GM23248 (cell line): ENCODE data around the gene TRIM2. TPM values are rescaled to one million over a fixed set of nuclear protein-coding genes. Genes with fewer than 3 reads are reported as not detected.

Experiments
- DNase-seq: peaks from one replicate; pipeline ENCODE4 v3.0.0-alpha.2; 2015
- H2AFZ ChIP-seq: fragments of 200-600 bp; sonication (generic); 2 replicates; pipeline ENCODE4 v1.6.1; 2016; ENCODE audit warnings: antibody characterized with exemption
- H3F3A ChIP-seq: fragments of 200-600 bp; sonication (generic); 2 replicates; pipeline ENCODE4 v1.6.1; 2016; ENCODE audit warnings: mild to moderate bottlenecking, antibody characterized with exemption, mixed run types; ENCODE audit not compliant: insufficient read depth
- H3K27ac ChIP-seq: fragments of 200-600 bp; sonication (generic); 2 replicates; pipeline ENCODE4 v1.5.1; 2016; ENCODE audit warnings: mild to moderate bottlenecking
- H3K27me3 ChIP-seq: fragments of 200-600 bp; sonication (generic); replicated peaks from 2 replicates; pipeline ENCODE4 v1.6.1; 2016; ENCODE audit warnings: mild to moderate bottlenecking; ENCODE audit not compliant: insufficient read depth
- H3K36me3 ChIP-seq: fragments of 200-600 bp; sonication (generic); 2 replicates; pipeline ENCODE4 v1.6.1; 2016; ENCODE audit warnings: low read depth, mild to moderate bottlenecking
- H3K4me1 ChIP-seq: fragments of 200-600 bp; sonication (generic); 2 replicates; pipeline ENCODE4 v1.6.1; 2016; ENCODE audit warnings: mild to moderate bottlenecking; ENCODE audit not compliant: insufficient read depth
- H3K4me2 ChIP-seq: fragments of 200-600 bp; sonication (generic); one replicate; pipeline ENCODE4 v1.6.1; 2016; ENCODE audit warnings: mild to moderate bottlenecking; ENCODE audit not compliant: unreplicated experiment
- H3K4me3 ChIP-seq: fragments of 200-600 bp; sonication (generic); 2 replicates; pipeline ENCODE4 v1.5.1; 2016; ENCODE audit warnings: mild to moderate bottlenecking
- H3K79me2 ChIP-seq: fragments of 200-600 bp; sonication (generic); 2 replicates; pipeline ENCODE4 v1.6.1; 2016; ENCODE audit warnings: mild to moderate bottlenecking; ENCODE audit not compliant: insufficient read depth
- H3K9ac ChIP-seq: fragments of 200-600 bp; sonication (generic); 2 replicates; pipeline ENCODE4 v1.6.1; 2016; ENCODE audit warnings: mild to moderate bottlenecking
- H3K9me2 ChIP-seq: fragments of 200-600 bp; sonication (generic); 2 replicates; pipeline ENCODE4 v1.6.1; 2016; ENCODE audit warnings: mixed run types, mild to moderate bottlenecking, moderate library complexity; ENCODE audit not compliant: insufficient read depth
- H3K9me3 ChIP-seq: fragments of 200-600 bp; sonication (generic); one replicate; pipeline ENCODE4 v1.6.1; 2017; ENCODE audit warnings: low read depth
- H4K20me1 ChIP-seq: fragments of 200-600 bp; sonication (generic); 2 replicates; pipeline ENCODE4 v1.6.0; 2016; ENCODE audit not compliant: insufficient read depth
- EZH2 ChIP-seq: fragments of 200-600 bp; sonication (generic); IDR thresholded peaks from 2 replicates; pipeline ENCODE4 v1.6.1; 2018; ENCODE audit warnings: antibody characterized with exemption, mild to moderate bottlenecking; ENCODE audit not compliant: insufficient read depth, poor library complexity, severe bottlenecking
- EZH2phosphoT487 ChIP-seq: fragments of 200-600 bp; sonication (generic); IDR thresholded peaks from 2 replicates; pipeline ENCODE4 v1.6.1; 2018; ENCODE audit warnings: antibody characterized with exemption, moderate library complexity, mild to moderate bottlenecking, low read depth; ENCODE audit not compliant: insufficient read depth
- WGBS, 2 experiments: methylation state at CpG; one replicate each; pipeline ENCODE4 v1.1.6; 2015 to 2017; ENCODE audit warnings: low lambda C conversion rate in 2 of 2, low coverage in 1 of 2; ENCODE audit errors: missing lambda C conversion rate in 2 of 2; 5-methylcytosine and 5-hydroxymethylcytosine counted together
- in situ Hi-C: fragments of 300-500 bp; cut with MboI; formaldehyde crosslinking; loops from 2 replicates; pipeline ENCODE4 v1.15.0; 2020
- polyA plus RNA-seq: library from polyadenylated mRNA; unstranded; fragments of >200 nt; fragmentation: Nextera tagmentation; extraction: Ambion mirVana; gene quantifications from 2 replicates; pipeline ENCODE4 v1.2.1, GENCODE V29; 2016
- total RNA-seq: library from RNA; depleted of rRNA; stranded (reverse); fragments of >200 nt; shearing (Covaris generic); gene quantifications from 2 replicates; pipeline ENCODE4 v1.2.3, GENCODE V29; 2014

TRIM2 gene
- total and polyA plus RNA-seq, 2 experiments from 2014 or later = 12.3 to 26.4 TPM

DNA sequence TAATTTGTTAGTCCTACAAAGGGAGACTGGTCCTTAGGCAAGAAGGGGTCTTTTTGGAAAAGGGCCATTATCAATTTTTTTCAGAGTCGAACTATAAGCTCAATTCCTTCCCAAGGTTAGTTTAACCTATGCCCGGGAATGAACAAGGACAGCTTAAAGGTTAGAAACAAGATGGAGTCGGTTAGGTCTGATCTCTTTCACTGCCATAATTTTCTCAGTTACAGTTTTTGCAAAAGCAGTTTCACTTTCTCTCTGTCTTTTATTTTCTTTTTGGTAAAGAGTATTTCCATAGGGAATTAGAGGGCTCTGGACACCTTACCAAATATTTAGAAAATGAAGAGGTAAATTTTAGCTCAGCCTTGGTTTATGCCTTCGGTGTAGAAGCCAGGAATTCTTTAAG lies 64.1 kb downstream of the TRIM2 start:
- in situ Hi-C loops = no loop called here
- no peak overlapping the region for H3K4me2 ChIP-seq
- H3K27me3 ChIP-seq = no peaks in the 10 kb centered on the region
- no peak for DNase-seq
- no peaks in the 10 kb centered on the region for H3K4me1 ChIP-seq
- H3K9ac ChIP-seq = no peak overlapping the region
- no peaks in the 10 kb centered on the region for H3K9me3 ChIP-seq
- no peak overlapping the region for H2AFZ ChIP-seq
- 66 to 69% methylated on average over 4 of the region's 4 CpGs for WGBS, 2 experiments
- no peak overlapping the region for H3K4me3 ChIP-seq
- no peaks in the 10 kb centered on the region for H3K36me3 ChIP-seq
- no peaks in the 10 kb centered on the region for H3F3A ChIP-seq
- H3K27ac ChIP-seq = no peak overlapping the region
- TF ChIP-seq EZH2phosphoT487 (no peak), EZH2 (no peak)
- H3K79me2 ChIP-seq = peaks cover 11% of the 10 kb centered on the region; the same call in 1 of the 2 replicates
- H4K20me1 ChIP-seq = no peaks in the 10 kb centered on the region
- no peaks in the 10 kb centered on the region for H3K9me2 ChIP-seq

DNA sequence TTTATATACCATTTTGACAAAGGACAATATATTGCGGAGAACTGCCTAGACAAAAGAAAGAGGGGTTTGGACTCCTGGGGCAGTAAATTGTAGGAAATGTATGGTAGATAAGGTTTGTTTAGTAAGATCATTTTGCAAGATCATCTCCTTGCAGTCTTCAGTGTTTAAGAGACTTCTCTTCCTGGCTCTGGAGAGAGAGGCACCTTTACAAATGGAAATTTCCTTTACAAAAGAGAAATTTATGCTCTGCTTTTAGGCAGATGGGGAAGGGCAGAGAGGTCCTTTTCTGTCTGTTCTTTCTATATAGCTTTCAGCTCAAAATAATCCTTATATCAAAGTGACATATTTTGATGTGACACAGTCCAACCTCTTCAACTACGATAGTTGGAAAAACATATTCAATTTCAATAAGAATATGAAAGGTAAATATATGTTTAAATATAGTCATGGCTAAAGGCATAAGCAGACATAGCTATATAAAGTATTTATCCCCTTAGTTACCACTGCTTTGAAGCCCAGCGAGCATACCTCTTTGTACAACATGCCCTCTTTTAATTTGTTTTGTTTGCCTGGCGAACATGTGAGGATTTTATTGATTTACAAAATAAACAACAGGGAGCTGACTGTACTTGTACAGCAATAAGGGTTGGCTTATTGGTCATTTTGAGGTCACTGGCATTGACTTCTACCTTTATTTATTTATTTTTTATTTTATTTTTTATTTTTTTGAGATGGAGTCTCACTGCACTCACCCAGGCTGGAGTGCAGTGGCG lies 65.2 kb downstream of the TRIM2 start:
- Histone ChIP-seq H4K20me1 (no peaks in the 10 kb centered on the region; the same call in 1 of the 2 replicates), H3K9me2 (no peaks in the 10 kb centered on the region), H3K4me3 (no peak overlapping the region), H3K36me3 (no peaks in the 10 kb centered on the region), H3K9ac (no peak overlapping the region), H3K9me3 (no peaks in the 10 kb centered on the region), H3K4me1 (no peaks in the 10 kb centered on the region), H3K27me3 (no peaks in the 10 kb centered on the region), H3F3A (no peaks in the 10 kb centered on the region), H2AFZ (no peak overlapping the region), H3K79me2 (peaks cover 10% of the 10 kb centered on the region; the same call in 1 of the 2 replicates), H3K27ac (no peak overlapping the region), H3K4me2 (no peak overlapping the region)
- in situ Hi-C loops = no loop called here
- 87% methylated on average over 5 of the region's 5 CpGs for WGBS, 2 experiments
- DNase-seq = no peak
- TF ChIP-seq EZH2phosphoT487 = no peak

DNA sequence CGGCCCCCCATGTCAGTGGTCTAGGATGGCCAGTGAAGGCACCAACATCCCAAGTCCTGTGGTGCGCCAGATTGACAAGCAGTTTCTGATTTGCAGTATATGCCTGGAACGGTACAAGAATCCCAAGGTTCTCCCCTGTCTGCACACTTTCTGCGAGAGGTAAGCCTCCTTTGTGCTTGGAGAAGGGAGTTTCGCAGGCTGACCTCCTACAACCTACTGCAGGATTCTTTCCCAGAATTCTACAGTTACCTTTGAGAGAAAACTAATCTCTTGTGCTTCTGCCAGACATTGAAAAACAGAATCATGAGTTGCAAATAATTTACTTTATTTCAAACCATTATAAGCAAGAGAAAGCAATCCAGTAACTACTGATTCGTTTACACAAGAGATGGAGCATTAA lies 66.1 kb downstream of the TRIM2 start:
- Histone ChIP-seq H3K36me3 (no peaks in the 10 kb centered on the region), H3K4me2 (no peak overlapping the region), H3K4me1 (no peaks in the 10 kb centered on the region), H4K20me1 (no peaks in the 10 kb centered on the region; the same call in 1 of the 2 replicates), H3K9me2 (no peaks in the 10 kb centered on the region), H3K4me3 (no peak overlapping the region), H3K9ac (no peak overlapping the region), H3K27ac (no peak overlapping the region), H3K9me3 (no peaks in the 10 kb centered on the region), H3K79me2 (0 out of 2 replicates have a peak, but pooled peaks cover under 1% of the 10 kb centered on the region), H3K27me3 (no peaks in the 10 kb centered on the region), H2AFZ (no peak overlapping the region), H3F3A (no peaks in the 10 kb centered on the region)
- TF ChIP-seq EZH2phosphoT487 = no peak
- no peak for TF ChIP-seq EZH2
- in situ Hi-C loops = no loop called here
- 89 to 93% methylated on average over 6 of the region's 6 CpGs for WGBS, 2 experiments
- DNase-seq = no peak

DNA sequence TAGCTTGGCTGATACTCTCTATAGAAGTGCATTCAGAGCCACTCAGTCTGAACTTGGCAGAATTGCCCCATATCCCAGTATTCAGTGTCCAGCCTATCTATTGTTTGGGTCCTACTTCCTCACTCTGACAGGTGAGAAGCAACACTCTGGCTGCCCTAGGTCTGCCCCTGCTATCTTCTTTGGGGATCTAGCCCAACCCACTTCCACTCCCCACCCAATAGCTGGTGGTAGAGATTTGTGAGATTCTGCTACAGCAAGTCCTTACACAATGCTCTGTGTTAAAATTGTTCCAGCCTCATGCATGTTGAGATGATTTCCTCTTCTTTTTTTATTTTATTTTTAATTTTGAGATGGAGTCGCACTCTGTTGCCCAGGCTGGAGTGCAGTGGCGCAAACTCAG lies 67.6 kb downstream of the TRIM2 start:
- no peaks in the 10 kb centered on the region for H3K27me3 ChIP-seq
- H3K79me2 ChIP-seq = no peaks in the 10 kb centered on the region
- WGBS, 2 experiments = 100% methylated on average over 2 of the region's 2 CpGs
- no peak overlapping the region for H2AFZ ChIP-seq
- no peaks in the 10 kb centered on the region for H3F3A ChIP-seq
- H3K9me3 ChIP-seq = no peaks in the 10 kb centered on the region
- in situ Hi-C loops = no loop called here
- H3K4me2 ChIP-seq = no peak overlapping the region
- TF ChIP-seq EZH2 (no peak), EZH2phosphoT487 (no peak)
- no peaks in the 10 kb centered on the region for H3K36me3 ChIP-seq
- no peak overlapping the region for H3K27ac ChIP-seq
- no peaks in the 10 kb centered on the region; the same call in 1 of the 2 replicates for H4K20me1 ChIP-seq
- H3K9ac ChIP-seq = no peak overlapping the region
- no peak overlapping the region for H3K4me3 ChIP-seq
- no peak for DNase-seq
- H3K9me2 ChIP-seq = no peaks in the 10 kb centered on the region
- no peaks in the 10 kb centered on the region for H3K4me1 ChIP-seq

DNA sequence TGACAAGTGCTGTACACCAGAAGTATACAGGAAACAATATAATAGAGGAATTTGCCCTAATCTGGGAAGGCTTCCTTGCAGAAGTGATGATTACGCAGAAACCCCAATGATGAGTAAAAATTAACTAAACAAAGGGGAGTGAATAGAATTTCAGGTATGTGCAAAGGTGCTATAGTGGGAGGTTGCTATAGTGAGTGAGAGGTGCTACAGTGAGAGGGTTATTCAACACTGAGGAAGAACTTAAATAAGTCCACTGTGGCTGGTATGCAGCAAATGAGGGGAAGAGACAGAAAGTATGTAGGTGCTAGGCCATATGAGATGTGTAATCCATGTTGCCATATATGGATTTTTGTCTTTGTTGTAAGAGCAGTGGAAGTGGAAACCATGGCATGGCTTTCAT lies 69.5 kb downstream of the TRIM2 start:
- no peak overlapping the region for H3K9ac ChIP-seq
- 95 to 100% methylated on average over 1 of the region's 1 CpG for WGBS, 2 experiments
- no peak overlapping the region for H3K27ac ChIP-seq
- H3F3A ChIP-seq = no peaks in the 10 kb centered on the region
- no peaks in the 10 kb centered on the region for H3K27me3 ChIP-seq
- H2AFZ ChIP-seq = no peak overlapping the region
- TF ChIP-seq EZH2phosphoT487 (no peak), EZH2 (no peak)
- H3K4me1 ChIP-seq = no peaks in the 10 kb centered on the region
- in situ Hi-C loops = no loop called here
- no peak overlapping the region for H3K4me2 ChIP-seq
- H3K79me2 ChIP-seq = no peaks in the 10 kb centered on the region
- H3K4me3 ChIP-seq = no peak overlapping the region
- no peaks in the 10 kb centered on the region; the same call in 1 of the 2 replicates for H3K36me3 ChIP-seq
- no peaks in the 10 kb centered on the region for H3K9me2 ChIP-seq
- no peaks in the 10 kb centered on the region for H3K9me3 ChIP-seq
- no peak for DNase-seq
- H4K20me1 ChIP-seq = no peaks in the 10 kb centered on the region; the same call in 1 of the 2 replicates
